Caco-2 (cell line): Measurements from ENCODE around the gene SLC14A1. TPM values are rescaled to one million over a fixed set of nuclear protein-coding genes. Genes with fewer than 3 reads are reported as not detected.
A peak's percentile ranks its signal among the peaks of the same experiment; 100 is the strongest.

Source experiments
- BruUV-seq: library from RNA; stranded (reverse); fragments of 400-500 nt; replicated peaks from 2 replicates; lab custom pipeline; 2021; lab: Mats Ljungman, UMichigan
- CTCF ChIA-PET: fragments of 300-600 bp; sonication (Branson Sonifier 250); formaldehyde crosslinking; loops from one replicate; lab custom pipeline; 2022; ENCODE audit warnings: antibody characterized with exemption; lab: Charles Lee
- POLR2A ChIA-PET: fragments of 300-600 bp; sonication (Branson Sonifier 250); formaldehyde crosslinking; loops from one replicate; lab custom pipeline; 2022; ENCODE audit warnings: antibody characterized with exemption; lab: Charles Lee
- DNase-seq, 2 experiments: peaks; one replicate each; pipeline versions ENCODE4 v3.0.0 to v3.0.0-alpha.2; 2020 to 2022
- H3K27me3 ChIP-seq: replicated peaks from 2 replicates; pipeline ENCODE4 v1.6.0; 2011; ENCODE audit warnings: low read length; ENCODE audit not compliant: control insufficient read depth, insufficient read depth
- H3K36me3 ChIP-seq: 2 replicates; pipeline ENCODE4 v1.5.1; 2011; ENCODE audit warnings: low read length; ENCODE audit not compliant: control insufficient read depth, insufficient read depth
- H3K4me1 ChIP-seq: fragments of 250-450 bp; sonication (Bioruptor Pico); 2 replicates; pipeline ENCODE4 v1.5.1; 2020; ENCODE audit warnings: mild to moderate bottlenecking
- H3K4me3 ChIP-seq: 2 replicates; pipeline ENCODE4 v1.5.1; 2011; ENCODE audit warnings: low read depth, mild to moderate bottlenecking, control low read depth, low read length
- H3K9me3 ChIP-seq: fragments of 250-450 bp; sonication (Bioruptor Pico); 2 replicates; pipeline ENCODE4 v1.5.1; 2020; ENCODE audit warnings: mild to moderate bottlenecking, moderate library complexity
- H3K27ac Mint-ChIP-seq: one replicate; pipeline ENCODE4 v1.8.0; 2022; ENCODE audit warnings: mixed read lengths; ENCODE audit not compliant: unreplicated experiment
- H3K27me3 Mint-ChIP-seq: one replicate; pipeline ENCODE4 v1.8.0; 2022; ENCODE audit warnings: mixed read lengths; ENCODE audit not compliant: insufficient read depth, unreplicated experiment
- H3K36me3 Mint-ChIP-seq: one replicate; pipeline ENCODE4 v1.8.0; 2022; ENCODE audit warnings: mild to moderate bottlenecking, mixed read lengths; ENCODE audit not compliant: insufficient read depth, unreplicated experiment
- H3K4me1 Mint-ChIP-seq: one replicate; pipeline ENCODE4 v1.8.0; 2022; ENCODE audit warnings: low read depth, mixed read lengths; ENCODE audit not compliant: unreplicated experiment
- H3K4me3 Mint-ChIP-seq: one replicate; pipeline ENCODE4 v1.8.0; 2022; ENCODE audit warnings: mild to moderate bottlenecking, moderate library complexity, mixed read lengths; ENCODE audit not compliant: unreplicated experiment
- H3K9me3 Mint-ChIP-seq: one replicate; pipeline ENCODE4 v1.8.0; 2022; ENCODE audit warnings: mixed read lengths; ENCODE audit not compliant: unreplicated experiment
- intact Hi-C: fragments of 100-400 bp; cut with micrococcal nuclease; formaldehyde crosslinking; loops from one replicate; pipeline ENCODE4 v1.10.0; 2022; ENCODE audit not compliant: unreplicated experiment
- total RNA-seq: library from RNA; stranded (reverse); gene quantifications from 2 replicates; pipeline ENCODE4 v1.2.3, GENCODE V29; 2022
- TF ChIP-seq, protein P1 (sequence below), 2 experiments: fragments of 200-600 bp in 1 of 2; IDR thresholded peaks; 1 replicate in 1 of 2; 2 replicates in 1 of 2; pipeline versions ENCODE4 v1.5.1 to v1.8.0; 2011 to 2022; ENCODE audit warnings: antibody characterized with exemption in 1 of 2, control low read depth in 1 of 2, inconsistent platforms in 1 of 2, low read depth in 1 of 2, low read length in 1 of 2, mild to moderate bottlenecking in 1 of 2, moderate library complexity in 1 of 2; ENCODE audit not compliant: insufficient read depth in 1 of 2, severe bottlenecking in 1 of 2, unreplicated experiment in 1 of 2

SLC14A1 gene
- total RNA-seq, 1 experiment from 2014 or later, result not detected

DNA sequence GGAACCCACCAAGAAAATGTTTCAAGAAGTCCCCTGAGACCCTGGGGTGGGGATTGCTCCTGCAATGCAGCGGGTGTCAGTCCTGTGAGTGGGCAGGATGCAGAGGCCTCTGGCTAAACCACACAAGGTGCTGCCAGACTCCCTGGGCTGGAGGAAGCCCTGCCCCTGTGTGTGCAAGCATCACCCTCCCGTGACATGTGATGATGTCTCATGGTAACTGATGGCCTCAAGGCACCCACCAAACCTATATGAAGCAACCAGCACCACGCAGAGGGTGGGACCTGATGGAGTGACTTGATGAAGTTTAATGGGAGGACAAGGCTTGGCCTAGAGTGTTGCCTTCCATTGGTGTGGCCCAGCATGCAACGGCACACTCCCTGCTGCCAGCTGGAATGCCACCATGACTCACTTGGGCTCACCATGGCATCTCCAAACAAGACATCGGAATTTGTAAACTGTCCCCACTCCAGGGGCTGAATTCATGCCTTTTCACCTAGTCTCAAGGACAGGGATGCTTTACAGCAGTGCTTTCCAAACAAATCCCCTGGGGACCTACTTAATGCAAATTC lies 8.7 kb upstream of the SLC14A1 start:
- ChIA-PET POLR2A (no interaction called here), CTCF (no interaction called here)
- Histone ChIP-seq H3K27me3 (no peaks in the 10 kb centered on the region), H3K4me1 (peaks cover 6% of the 10 kb centered on the region; the same call in 1 of the 2 replicates), H3K36me3 (no peaks in the 10 kb centered on the region), H3K4me3 (no peak overlapping the region), H3K9me3 (no peaks in the 10 kb centered on the region)
- Mint-ChIP-seq H3K36me3 (no peaks in the 10 kb centered on the region), H3K27me3 (no peaks in the 10 kb centered on the region), H3K4me3 (no peak overlapping the region), H3K27ac (no peak overlapping the region), H3K9me3 (no peaks in the 10 kb centered on the region), H3K4me1 (peaks cover 15% of the 10 kb centered on the region)
- intact Hi-C loops, result no loop called here
- no peak for DNase-seq
- BruUV-seq, result no TSS peak
- TF ChIP-seq, protein P1, sequence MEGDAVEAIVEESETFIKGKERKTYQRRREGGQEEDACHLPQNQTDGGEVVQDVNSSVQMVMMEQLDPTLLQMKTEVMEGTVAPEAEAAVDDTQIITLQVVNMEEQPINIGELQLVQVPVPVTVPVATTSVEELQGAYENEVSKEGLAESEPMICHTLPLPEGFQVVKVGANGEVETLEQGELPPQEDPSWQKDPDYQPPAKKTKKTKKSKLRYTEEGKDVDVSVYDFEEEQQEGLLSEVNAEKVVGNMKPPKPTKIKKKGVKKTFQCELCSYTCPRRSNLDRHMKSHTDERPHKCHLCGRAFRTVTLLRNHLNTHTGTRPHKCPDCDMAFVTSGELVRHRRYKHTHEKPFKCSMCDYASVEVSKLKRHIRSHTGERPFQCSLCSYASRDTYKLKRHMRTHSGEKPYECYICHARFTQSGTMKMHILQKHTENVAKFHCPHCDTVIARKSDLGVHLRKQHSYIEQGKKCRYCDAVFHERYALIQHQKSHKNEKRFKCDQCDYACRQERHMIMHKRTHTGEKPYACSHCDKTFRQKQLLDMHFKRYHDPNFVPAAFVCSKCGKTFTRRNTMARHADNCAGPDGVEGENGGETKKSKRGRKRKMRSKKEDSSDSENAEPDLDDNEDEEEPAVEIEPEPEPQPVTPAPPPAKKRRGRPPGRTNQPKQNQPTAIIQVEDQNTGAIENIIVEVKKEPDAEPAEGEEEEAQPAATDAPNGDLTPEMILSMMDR (IDR thresholded peaks at IDR 0.05; ENCODE audit: insufficient read depth in 1 of 2, low read depth in 1 of 2, low read length in 1 of 2, severe bottlenecking in 1 of 2, unreplicated experiment in 1 of 2), result no peak

GRCh38 chr18:45719106-45719505 lies 4.9 kb upstream of the SLC14A1 start:
- no peaks in the 10 kb centered on the region for H3K36me3 Mint-ChIP-seq
- H3K4me1 Mint-ChIP-seq, result no peaks in the 10 kb centered on the region
- H3K27me3 ChIP-seq, result no peaks in the 10 kb centered on the region
- no peaks in the 10 kb centered on the region for H3K4me1 ChIP-seq
- H3K9me3 Mint-ChIP-seq, result no peaks in the 10 kb centered on the region
- no peak for DNase-seq
- no peak overlapping the region for H3K4me3 Mint-ChIP-seq
- no peaks in the 10 kb centered on the region for H3K27me3 Mint-ChIP-seq
- no peaks in the 10 kb centered on the region for H3K36me3 ChIP-seq
- no peak overlapping the region for H3K4me3 ChIP-seq
- TF ChIP-seq, protein P1 (IDR thresholded peaks at IDR 0.05; ENCODE audit: insufficient read depth in 1 of 2, low read depth in 1 of 2, low read length in 1 of 2, severe bottlenecking in 1 of 2, unreplicated experiment in 1 of 2), result no peak
- no TSS peak for BruUV-seq
- no peaks in the 10 kb centered on the region for H3K9me3 ChIP-seq
- ChIA-PET CTCF (no interaction called here), POLR2A (no interaction called here)
- intact Hi-C loops, result no loop called here
- H3K27ac Mint-ChIP-seq, result no peak overlapping the region

GRCh38 chr18:45722899-45723298 lies 1.1 kb upstream of the SLC14A1 start:
- ChIA-PET CTCF (interaction anchor here (1.1 to 1.6 kb wide), 4 partner anchors 9 to 351 kb away, joined by 3 to 6 read pairs (median 5); no protein-coding TSS in a partner anchor), POLR2A (no interaction called here)
- DNase-seq, result peak; percentile 67 to 80
- intact Hi-C loops, result loop anchor here (1.0 kb wide), 3 partner anchors 116 to 251 kb away; no protein-coding TSS in a partner anchor
- no peaks in the 10 kb centered on the region for H3K9me3 Mint-ChIP-seq
- Histone ChIP-seq H3K9me3 (no peaks in the 10 kb centered on the region), H3K4me3 (no peak overlapping the region), H3K4me1 (no peaks in the 10 kb centered on the region), H3K27me3 (no peaks in the 10 kb centered on the region), H3K36me3 (no peaks in the 10 kb centered on the region)
- H3K27me3 Mint-ChIP-seq, result no peaks in the 10 kb centered on the region
- no peak overlapping the region for H3K27ac Mint-ChIP-seq
- no TSS peak for BruUV-seq
- TF ChIP-seq, protein P1 (IDR thresholded peaks at IDR 0.05; ENCODE audit: insufficient read depth in 1 of 2, low read depth in 1 of 2, low read length in 1 of 2, severe bottlenecking in 1 of 2, unreplicated experiment in 1 of 2), result peak; percentile 48 to 76
- H3K4me3 Mint-ChIP-seq, result no peak overlapping the region
- H3K4me1 Mint-ChIP-seq, result no peaks in the 10 kb centered on the region
- H3K36me3 Mint-ChIP-seq, result no peaks in the 10 kb centered on the region
